Body of pancreas (tissue), 4 donors: ENCODE data around the gene ROCK2.

Source experiments
- CTCF ChIP-seq, 7 experiments: fragments of 450-650 bp in 4 of 7; fragments of 200-600 bp in 3 of 7; sonication (generic) in 3 of 7; IDR thresholded peaks; one replicate each; pipeline ENCODE4 v1.5.1; 2016 to 2019; ENCODE audit warnings: antibody characterized with exemption in 7 of 7
- POLR2A ChIP-seq, 3 donors: fragments of 450-650 bp; IDR thresholded peaks; one replicate each; pipeline ENCODE4 v1.6.1; 2016; ENCODE audit warnings: antibody characterized with exemption in 3 of 3, mild to moderate bottlenecking in 2 of 3

GRCh38 chr2:11180653-11181052 is 163.8 kb downstream of the ROCK2 start:
- TF ChIP-seq POLR2A (IDR thresholded peaks at IDR 0.05) (no peak), CTCF (IDR thresholded peaks at IDR 0.05) (no peak)
